ENCODE results near the gene KRTAP9-7.
"Not testable (repeated sequence)": the region's sequence is repeated elsewhere in the genome, so short reads cannot be mapped to it uniquely, and the experiment has no call there.

The KRTAP9-7 gene

GRCh38 chr17:41275648-41276190, at the start of gene KRTAP9-7:
Gene KRTAP9-7, plus strand, starts transcription at chr17:41275698. Its CDS starts 0 bp downstream, at chr17:41275698.
- in situ Hi-C loops (cut with HindIII; ENCODE audit: low sequenced_read_pairs): not testable (repeated sequence)

- in situ Hi-C loops (cut with HindIII; ENCODE audit: low sequenced_read_pairs): no loop called here
Observed at GRCh38 chr17:41226051-41226450, 49.4 kb upstream of the KRTAP9-7 start.

- in situ Hi-C loops (cut with HindIII; ENCODE audit: low sequenced_read_pairs): not testable (repeated sequence)
Observed at GRCh38 chr17:41226598-41227095, 48.9 kb upstream of the KRTAP9-7 start, which contains the start of gene KRTAP9-2. Gene KRTAP9-2, plus strand, starts transcription at chr17:41226648. Its CDS starts 7 bp downstream, at chr17:41226655.

GRCh38 chr17:41230094-41230493, 45.4 kb upstream of the KRTAP9-7 start:
- in situ Hi-C loops (cut with HindIII; ENCODE audit: low sequenced_read_pairs): no loop called here

- in situ Hi-C loops (cut with HindIII; ENCODE audit: low sequenced_read_pairs): no loop called here
Observed at GRCh38 chr17:41231731-41232130, 43.8 kb upstream of the KRTAP9-7 start.

- in situ Hi-C loops (cut with HindIII; ENCODE audit: low sequenced_read_pairs): not testable (repeated sequence)
Observed at GRCh38 chr17:41232399-41233105, 42.9 kb upstream of the KRTAP9-7 start, which contains the start of gene KRTAP9-3. Gene KRTAP9-3, plus strand, starts transcription at chr17:41232449. Its CDS starts 53 bp downstream, at chr17:41232502.

- in situ Hi-C loops (cut with HindIII; ENCODE audit: low sequenced_read_pairs): not testable (repeated sequence)
Observed at GRCh38 chr17:41237116-41237515, 38.4 kb upstream of the KRTAP9-7 start.

- in situ Hi-C loops (cut with HindIII; ENCODE audit: low sequenced_read_pairs): not testable (repeated sequence)
Observed at GRCh38 chr17:41237949-41238437, 37.5 kb upstream of the KRTAP9-7 start, which contains the start of gene KRTAP9-8. Gene KRTAP9-8, plus strand, starts transcription at chr17:41237999. Its CDS starts 53 bp downstream, at chr17:41238052.

- in situ Hi-C loops (cut with HindIII; ENCODE audit: low sequenced_read_pairs): not testable (repeated sequence)
Observed at GRCh38 chr17:41246995-41247787, 28.3 kb upstream of the KRTAP9-7 start.

- in situ Hi-C loops (cut with HindIII; ENCODE audit: low sequenced_read_pairs): not testable (repeated sequence)
Observed at GRCh38 chr17:41249637-41250240, 25.8 kb upstream of the KRTAP9-7 start, which contains the start of gene KRTAP9-4. Gene KRTAP9-4, plus strand, starts transcription at chr17:41249687. Its CDS starts 34 bp downstream, at chr17:41249721.

GRCh38 chr17:41251261-41251660, 24.2 kb upstream of the KRTAP9-7 start:
- in situ Hi-C loops (cut with HindIII; ENCODE audit: low sequenced_read_pairs): no loop called here

GRCh38 chr17:41254861-41255260, 20.6 kb upstream of the KRTAP9-7 start:
- in situ Hi-C loops (cut with HindIII; ENCODE audit: low sequenced_read_pairs): no loop called here

- in situ Hi-C loops (cut with HindIII; ENCODE audit: low sequenced_read_pairs): not testable (repeated sequence)
Observed at GRCh38 chr17:41255381-41256290, 19.9 kb upstream of the KRTAP9-7 start, which contains the start of gene KRTAP9-9. Gene KRTAP9-9, plus strand, starts transcription at chr17:41255384.

GRCh38 chr17:41256291-41256685, 19.2 kb upstream of the KRTAP9-7 start:
- in situ Hi-C loops (cut with HindIII; ENCODE audit: low sequenced_read_pairs): no loop called here

- in situ Hi-C loops (cut with HindIII; ENCODE audit: low sequenced_read_pairs): no loop called here
Observed at GRCh38 chr17:41258406-41258805, 17.1 kb upstream of the KRTAP9-7 start.

GRCh38 chr17:41263212-41263611, 12.3 kb upstream of the KRTAP9-7 start:
- in situ Hi-C loops (cut with HindIII; ENCODE audit: low sequenced_read_pairs): no loop called here

GRCh38 chr17:41264599-41264998, 10.9 kb upstream of the KRTAP9-7 start:
- in situ Hi-C loops (cut with HindIII; ENCODE audit: low sequenced_read_pairs): no loop called here

GRCh38 chr17:41265078-41265477, 10.4 kb upstream of the KRTAP9-7 start, which contains the start of gene KRTAP9-6:
Gene KRTAP9-6, plus strand, starts transcription at chr17:41265378. Its CDS starts 0 bp downstream, at chr17:41265378.
- in situ Hi-C loops (cut with HindIII; ENCODE audit: low sequenced_read_pairs): no loop called here

GRCh38 chr17:41267711-41268110, 7.8 kb upstream of the KRTAP9-7 start:
- in situ Hi-C loops (cut with HindIII; ENCODE audit: low sequenced_read_pairs): no loop called here

Data from DLD1 (cell line).